Bronchial epithelial cell (primary cell): Measurements from ENCODE around the gene CARMIL1. TPM values are rescaled to one million over a fixed set of nuclear protein-coding genes. Genes with fewer than 3 reads are reported as not detected.

Source experiments
- DNase-seq: peaks from one replicate; pipeline ENCODE4 v3.0.0-alpha.2; 2010; ENCODE audit warnings: low read depth
- FAIRE-seq: peaks from 2 replicates; lab custom pipeline; 2011; peaks lifted over from hg19 to GRCh38; lab: Jason Lieb, UNC
- H3K27me3 ChIP-seq: 2 replicates; pipeline ENCODE4 v1.5.1; 2011; ENCODE audit warnings: low read length; ENCODE audit not compliant: control insufficient read depth, insufficient read depth
- H3K36me3 ChIP-seq: 2 replicates; pipeline ENCODE4 v1.5.1; 2011; ENCODE audit warnings: low read length; ENCODE audit not compliant: control insufficient read depth, insufficient read depth
- H3K4me3 ChIP-seq: 2 replicates; pipeline ENCODE4 v1.5.1; 2011; ENCODE audit warnings: mild to moderate bottlenecking, low read depth, low read length, control low read depth
- total RNA-seq: library from RNA; depleted of rRNA; stranded (reverse); fragments of >200 nt; gene quantifications from 2 replicates; pipeline ENCODE4 v1.2.1, GENCODE V29; 2014
- TF ChIP-seq, protein P1 (sequence below): IDR thresholded peaks from 2 replicates; pipeline ENCODE4 v1.5.1; 2011; ENCODE audit warnings: mild to moderate bottlenecking, moderate library complexity, low read length, control low read depth, inconsistent platforms; ENCODE audit not compliant: insufficient read depth, severe bottlenecking

The CARMIL1 gene
- total RNA-seq, 1 donor from 2014 or later, result 12.1 TPM

DNA sequence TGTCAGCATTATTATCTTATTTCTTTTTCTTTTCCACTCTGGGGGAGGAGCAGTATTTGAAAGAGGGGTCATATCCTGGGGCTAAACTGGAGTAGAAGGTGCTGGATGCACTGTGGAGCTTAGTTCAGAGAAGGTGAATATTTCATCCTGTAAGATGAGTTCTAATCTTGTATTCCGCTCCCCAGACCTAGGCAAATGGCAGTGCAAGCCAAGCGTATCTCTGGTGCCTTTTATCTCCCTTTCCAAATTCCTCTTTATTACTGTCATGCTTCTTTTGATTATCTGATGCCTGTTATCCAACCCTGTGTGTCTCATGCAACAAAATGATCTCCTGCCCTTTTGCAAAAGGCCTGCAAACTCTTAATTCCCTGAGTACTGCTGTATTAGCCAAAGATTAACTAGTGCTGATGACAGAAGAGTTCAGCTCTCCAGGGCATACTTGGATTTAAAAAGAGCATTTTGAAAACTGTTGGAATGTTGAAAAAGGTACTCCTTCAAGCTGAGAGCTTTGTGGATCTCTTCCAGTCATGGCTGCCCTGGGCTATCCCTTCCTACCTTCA lies 138.0 kb downstream of the CARMIL1 start:
- FAIRE-seq (no peak), DNase-seq (no peak)
- no peaks in the 10 kb centered on the region for H3K27me3 ChIP-seq

DNA sequence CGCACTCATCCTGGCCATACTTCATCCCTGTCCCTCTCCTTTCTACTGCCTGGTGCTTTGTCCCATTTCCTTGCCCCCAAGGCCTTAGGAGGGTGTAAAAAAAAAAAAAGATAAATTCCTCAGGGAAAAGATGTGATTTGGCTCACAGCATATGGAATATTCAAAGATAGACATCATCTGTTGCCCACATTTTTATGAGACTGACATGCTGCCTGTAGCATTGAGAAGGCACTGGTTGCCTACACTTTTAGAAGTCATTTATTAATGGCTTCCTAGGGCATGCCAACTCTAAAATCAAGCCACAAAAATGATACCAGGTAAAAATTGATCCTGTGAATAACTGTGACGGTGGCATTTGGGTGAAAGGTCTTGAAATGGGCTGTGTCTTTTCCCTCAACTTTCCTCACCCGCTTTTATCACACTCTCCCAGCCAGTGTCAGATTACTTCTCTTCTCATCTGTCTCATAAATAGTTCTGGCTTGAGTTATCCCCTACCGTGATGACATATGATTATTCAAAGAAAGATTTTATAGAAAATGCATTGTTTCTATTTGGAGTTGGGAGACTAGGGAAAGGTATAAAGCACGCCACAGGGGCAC lies 139.4 kb downstream of the CARMIL1 start:
- FAIRE-seq (no peak), DNase-seq (no peak)

More for the DNA sequence above, 138.0 kb downstream of the CARMIL1 start:
- TF ChIP-seq, protein P1, sequence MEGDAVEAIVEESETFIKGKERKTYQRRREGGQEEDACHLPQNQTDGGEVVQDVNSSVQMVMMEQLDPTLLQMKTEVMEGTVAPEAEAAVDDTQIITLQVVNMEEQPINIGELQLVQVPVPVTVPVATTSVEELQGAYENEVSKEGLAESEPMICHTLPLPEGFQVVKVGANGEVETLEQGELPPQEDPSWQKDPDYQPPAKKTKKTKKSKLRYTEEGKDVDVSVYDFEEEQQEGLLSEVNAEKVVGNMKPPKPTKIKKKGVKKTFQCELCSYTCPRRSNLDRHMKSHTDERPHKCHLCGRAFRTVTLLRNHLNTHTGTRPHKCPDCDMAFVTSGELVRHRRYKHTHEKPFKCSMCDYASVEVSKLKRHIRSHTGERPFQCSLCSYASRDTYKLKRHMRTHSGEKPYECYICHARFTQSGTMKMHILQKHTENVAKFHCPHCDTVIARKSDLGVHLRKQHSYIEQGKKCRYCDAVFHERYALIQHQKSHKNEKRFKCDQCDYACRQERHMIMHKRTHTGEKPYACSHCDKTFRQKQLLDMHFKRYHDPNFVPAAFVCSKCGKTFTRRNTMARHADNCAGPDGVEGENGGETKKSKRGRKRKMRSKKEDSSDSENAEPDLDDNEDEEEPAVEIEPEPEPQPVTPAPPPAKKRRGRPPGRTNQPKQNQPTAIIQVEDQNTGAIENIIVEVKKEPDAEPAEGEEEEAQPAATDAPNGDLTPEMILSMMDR, result no peak
- no peak overlapping the region for H3K4me3 ChIP-seq
- H3K36me3 ChIP-seq, result no peaks in the 10 kb centered on the region

DNA sequence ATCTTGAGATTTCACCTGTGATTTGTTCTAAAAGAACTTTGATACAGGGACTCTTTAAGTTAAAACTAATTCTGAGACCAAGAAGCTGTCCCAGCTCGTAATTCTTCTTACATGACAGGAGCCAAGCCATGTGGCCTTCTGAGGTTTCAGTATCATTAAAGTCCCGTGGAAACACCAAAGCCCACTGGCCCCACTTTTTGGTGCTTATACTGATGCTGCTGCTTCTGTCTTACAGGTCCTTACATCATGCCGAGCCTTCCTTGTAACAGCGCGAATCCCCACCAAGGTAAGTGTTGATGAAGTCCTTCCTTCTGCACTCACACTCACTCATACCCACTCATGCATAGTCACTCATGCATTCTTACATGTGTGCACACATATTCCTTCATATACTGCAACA lies 140.7 kb downstream of the CARMIL1 start:
- TF ChIP-seq, protein P1, result no peak
- Histone ChIP-seq H3K27me3 (no peaks in the 10 kb centered on the region), H3K4me3 (no peak overlapping the region), H3K36me3 (no peaks in the 10 kb centered on the region)
- FAIRE-seq, result no peak
- no peak for DNase-seq

More for the DNA sequence above, 139.4 kb downstream of the CARMIL1 start:
- Histone ChIP-seq H3K4me3 (no peak overlapping the region), H3K36me3 (no peaks in the 10 kb centered on the region), H3K27me3 (no peaks in the 10 kb centered on the region)
- TF ChIP-seq, protein P1, result no peak

DNA sequence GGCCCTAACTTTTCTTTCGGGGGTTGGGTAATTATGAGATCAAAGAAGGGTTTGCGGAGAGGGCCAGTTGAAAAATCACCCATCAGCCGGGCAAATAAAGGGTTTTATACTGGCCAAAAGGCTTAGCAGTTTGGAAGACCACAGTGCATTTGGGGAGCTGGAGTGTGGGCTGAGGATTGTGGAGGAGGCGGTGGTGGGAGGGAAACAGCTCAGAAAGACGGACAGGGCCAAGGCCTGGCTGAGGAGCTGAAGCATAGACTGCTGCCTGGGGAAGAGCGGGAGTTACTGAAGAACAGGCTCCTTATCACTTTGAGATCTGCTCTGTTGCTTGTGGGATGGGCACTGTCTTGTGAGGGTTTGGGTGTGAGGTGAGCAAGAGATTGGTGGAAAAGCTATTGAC lies 144.2 kb downstream of the CARMIL1 start:
- FAIRE-seq, result no peak
- Histone ChIP-seq H3K36me3 (no peaks in the 10 kb centered on the region), H3K27me3 (no peaks in the 10 kb centered on the region), H3K4me3 (no peak overlapping the region)
- DNase-seq, result no peak
- TF ChIP-seq, protein P1, result no peak

DNA sequence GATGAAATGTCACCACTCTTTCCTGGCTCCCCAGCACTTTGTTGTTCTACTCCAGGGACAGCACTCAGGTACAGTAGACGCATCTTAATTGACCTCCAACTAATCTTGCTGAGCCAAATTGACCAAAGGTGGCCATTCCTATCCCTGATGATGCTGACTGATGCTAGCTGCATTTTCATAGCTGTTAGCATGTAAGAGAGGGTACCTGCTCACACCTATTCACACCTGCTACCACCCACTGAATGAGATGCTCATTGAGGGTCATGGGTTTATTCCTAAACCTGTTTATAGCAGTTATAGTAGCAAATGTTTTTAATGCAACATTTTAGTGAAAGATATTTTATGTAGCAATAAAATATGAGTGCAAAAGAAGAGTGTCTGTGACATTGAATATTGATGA lies 145.1 kb downstream of the CARMIL1 start:
- TF ChIP-seq, protein P1, result no peak
- DNase-seq, result no peak
- FAIRE-seq, result no peak
- H3K4me3 ChIP-seq, result no peak overlapping the region
- no peaks in the 10 kb centered on the region for H3K27me3 ChIP-seq
- H3K36me3 ChIP-seq, result no peaks in the 10 kb centered on the region

DNA sequence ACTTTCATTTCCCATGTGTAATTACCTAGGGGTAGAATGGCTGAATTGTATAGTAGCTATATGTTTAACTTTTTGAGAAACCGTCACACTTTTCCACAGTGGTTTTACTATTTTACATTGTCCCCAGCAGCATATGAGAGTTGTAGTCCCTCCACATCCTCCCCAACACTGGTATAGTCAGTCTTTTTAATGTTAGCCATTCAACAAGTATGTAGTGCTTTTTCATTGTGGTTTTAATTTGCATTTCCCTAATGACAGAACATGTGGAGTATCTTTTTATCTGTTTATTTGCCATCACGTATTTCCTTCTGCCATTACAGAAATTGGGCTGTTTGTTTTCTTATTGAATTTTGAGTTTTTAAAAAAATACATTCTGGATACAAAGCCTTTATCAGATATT lies 148.4 kb downstream of the CARMIL1 start:
- no peak for FAIRE-seq
- no peaks in the 10 kb centered on the region for H3K36me3 ChIP-seq
- no peaks in the 10 kb centered on the region for H3K27me3 ChIP-seq
- no peak overlapping the region for H3K4me3 ChIP-seq
- DNase-seq, result no peak
- TF ChIP-seq, protein P1, result no peak
